ENCODE results near the gene TNS3.

The TNS3 gene

GRCh38 chr7:47513741-47514241 lies 68.1 kb downstream of the TNS3 start:
- H3K4me3 ChIP-seq (ENCODE audit: low read depth, low read length) = no peak overlapping the region
- TF ChIP-seq MYC (IDR thresholded peaks at IDR 0.05; ENCODE audit: low read depth, low read length) = no peak
- no peak for TF ChIP-seq MAX (IDR thresholded peaks at IDR 0.05; ENCODE audit: low read depth, low read length)
- no peak for TF ChIP-seq POLR2A (IDR thresholded peaks at IDR 0.05; ENCODE audit: extremely low read depth, insufficient read length)
- TF ChIP-seq, protein P1, sequence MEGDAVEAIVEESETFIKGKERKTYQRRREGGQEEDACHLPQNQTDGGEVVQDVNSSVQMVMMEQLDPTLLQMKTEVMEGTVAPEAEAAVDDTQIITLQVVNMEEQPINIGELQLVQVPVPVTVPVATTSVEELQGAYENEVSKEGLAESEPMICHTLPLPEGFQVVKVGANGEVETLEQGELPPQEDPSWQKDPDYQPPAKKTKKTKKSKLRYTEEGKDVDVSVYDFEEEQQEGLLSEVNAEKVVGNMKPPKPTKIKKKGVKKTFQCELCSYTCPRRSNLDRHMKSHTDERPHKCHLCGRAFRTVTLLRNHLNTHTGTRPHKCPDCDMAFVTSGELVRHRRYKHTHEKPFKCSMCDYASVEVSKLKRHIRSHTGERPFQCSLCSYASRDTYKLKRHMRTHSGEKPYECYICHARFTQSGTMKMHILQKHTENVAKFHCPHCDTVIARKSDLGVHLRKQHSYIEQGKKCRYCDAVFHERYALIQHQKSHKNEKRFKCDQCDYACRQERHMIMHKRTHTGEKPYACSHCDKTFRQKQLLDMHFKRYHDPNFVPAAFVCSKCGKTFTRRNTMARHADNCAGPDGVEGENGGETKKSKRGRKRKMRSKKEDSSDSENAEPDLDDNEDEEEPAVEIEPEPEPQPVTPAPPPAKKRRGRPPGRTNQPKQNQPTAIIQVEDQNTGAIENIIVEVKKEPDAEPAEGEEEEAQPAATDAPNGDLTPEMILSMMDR (IDR thresholded peaks at IDR 0.05; ENCODE audit: low read depth, low read length) = no peak
- no peak for DNase-seq (ENCODE audit: low read depth)

GRCh38 chr7:47512481-47513176 lies 69.3 kb downstream of the TNS3 start:
- DNase-seq (ENCODE audit: low read depth) = no peak
- TF ChIP-seq POLR2A (IDR thresholded peaks at IDR 0.05; ENCODE audit: extremely low read depth, insufficient read length) (no peak), MAX (IDR thresholded peaks at IDR 0.05; ENCODE audit: low read depth, low read length) (no peak), MYC (IDR thresholded peaks at IDR 0.05; ENCODE audit: low read depth, low read length) (no peak)
- TF ChIP-seq, protein P1 (IDR thresholded peaks at IDR 0.05; ENCODE audit: low read depth, low read length) = no peak
- no peak overlapping the region for H3K4me3 ChIP-seq (ENCODE audit: low read depth, low read length)

- H3K4me3 ChIP-seq (ENCODE audit: low read depth, low read length) = no peak overlapping the region
- TF ChIP-seq MAX (IDR thresholded peaks at IDR 0.05; ENCODE audit: low read depth, low read length) = no peak
- no peak for TF ChIP-seq MYC (IDR thresholded peaks at IDR 0.05; ENCODE audit: low read depth, low read length)
- TF ChIP-seq POLR2A (IDR thresholded peaks at IDR 0.05; ENCODE audit: extremely low read depth, insufficient read length) = no peak
- TF ChIP-seq, protein P1 (IDR thresholded peaks at IDR 0.05; ENCODE audit: low read depth, low read length) = no peak
- DNase-seq (ENCODE audit: low read depth) = no peak
Observed at GRCh38 chr7:47511699-47512370, 70.1 kb downstream of the TNS3 start.

- no peak overlapping the region for H3K4me3 ChIP-seq (ENCODE audit: low read depth, low read length)
- no peak for DNase-seq (ENCODE audit: low read depth)
- TF ChIP-seq, protein P1 (IDR thresholded peaks at IDR 0.05; ENCODE audit: low read depth, low read length) = no peak
- no peak for TF ChIP-seq POLR2A (IDR thresholded peaks at IDR 0.05; ENCODE audit: extremely low read depth, insufficient read length)
- no peak for TF ChIP-seq MAX (IDR thresholded peaks at IDR 0.05; ENCODE audit: low read depth, low read length)
- no peak for TF ChIP-seq MYC (IDR thresholded peaks at IDR 0.05; ENCODE audit: low read depth, low read length)
Observed at GRCh38 chr7:47510786-47511185, 71.1 kb downstream of the TNS3 start.

DNA sequence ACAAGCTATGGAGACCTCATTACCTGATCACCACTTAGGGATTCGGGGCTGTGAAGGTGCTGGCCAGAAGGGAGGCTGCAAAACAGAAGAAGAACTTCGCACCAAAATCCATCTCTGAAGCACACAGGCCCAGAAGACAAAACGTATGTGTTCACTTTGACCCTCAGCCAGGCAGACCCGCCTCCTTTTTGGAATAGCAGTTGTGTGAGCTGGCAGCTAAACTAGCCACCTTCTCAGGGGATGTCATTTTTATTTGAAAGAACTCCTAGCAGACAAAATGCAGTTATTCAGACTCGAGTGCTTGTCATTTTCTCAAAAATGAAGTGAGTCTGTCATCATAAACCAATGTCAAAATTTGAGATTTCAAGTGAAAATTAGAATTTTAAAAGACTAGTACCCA lies 71.7 kb downstream of the TNS3 start:
- no peak overlapping the region for H3K4me3 ChIP-seq (ENCODE audit: low read depth, low read length)
- no peak for DNase-seq (ENCODE audit: low read depth)
- TF ChIP-seq MAX (IDR thresholded peaks at IDR 0.05; ENCODE audit: low read depth, low read length) = no peak
- TF ChIP-seq, protein P1 (IDR thresholded peaks at IDR 0.05; ENCODE audit: low read depth, low read length) = no peak
- TF ChIP-seq POLR2A (IDR thresholded peaks at IDR 0.05; ENCODE audit: extremely low read depth, insufficient read length) = no peak
- no peak for TF ChIP-seq MYC (IDR thresholded peaks at IDR 0.05; ENCODE audit: low read depth, low read length)
